ENCODE data around the gene ACO2.
A peak's percentile ranks its signal among the peaks of the same experiment; 100 is the strongest.

ACO2 gene

GRCh38 chr22:41481131-41481830 lies 12.4 kb downstream of the ACO2 start:
- Histone ChIP-seq H3K4me1 (ENCODE audit: control insufficient read depth, insufficient read depth, low read length) (peaks cover 38% of the 10 kb centered on the region), H3K4me3 (ENCODE audit: low read depth, low read length) (peak overlapping the region; percentile 42), H3K36me3 (ENCODE audit: control insufficient read depth, insufficient read depth, low read length) (no peaks in the 10 kb centered on the region), H3K27me3 (ENCODE audit: control insufficient read depth, insufficient read depth, low read length) (no peaks in the 10 kb centered on the region), H3K27ac (ENCODE audit: low read depth, low read length) (peak overlapping the region; percentile 89), H3K9ac (ENCODE audit: low read depth, low read length) (no peak overlapping the region), H3K9me3 (ENCODE audit: control insufficient read depth, insufficient read depth, low read length) (no peaks in the 10 kb centered on the region)

DNA sequence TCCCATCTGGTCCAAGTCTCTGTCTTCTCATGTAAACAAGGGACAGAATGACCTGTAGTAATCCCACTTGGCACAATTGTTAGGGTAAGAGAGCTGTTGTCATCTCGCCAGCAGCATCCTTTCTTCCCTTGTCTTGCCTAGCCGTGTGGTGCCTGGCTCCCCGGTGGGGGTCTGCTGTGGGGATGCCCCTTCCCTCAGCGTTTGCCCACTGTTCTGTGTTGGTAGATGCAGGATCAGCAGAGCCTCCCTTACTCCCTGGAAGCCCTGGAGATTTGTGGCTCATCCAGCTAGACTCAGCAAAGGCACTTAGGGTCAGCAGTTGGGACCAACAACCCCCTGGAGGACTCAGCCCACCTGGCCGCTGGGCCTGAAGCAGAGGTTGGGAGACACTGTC lies 13.0 kb downstream of the ACO2 start:
- no peaks in the 10 kb centered on the region for H3K36me3 ChIP-seq (ENCODE audit: control insufficient read depth, insufficient read depth, low read length)
- H3K9ac ChIP-seq (ENCODE audit: low read depth, low read length): no peak overlapping the region
- H3K4me1 ChIP-seq (ENCODE audit: control insufficient read depth, insufficient read depth, low read length): peaks cover 38% of the 10 kb centered on the region
- no peaks in the 10 kb centered on the region for H3K9me3 ChIP-seq (ENCODE audit: control insufficient read depth, insufficient read depth, low read length)
- peak overlapping the region; percentile 89 for H3K27ac ChIP-seq (ENCODE audit: low read depth, low read length)
- H3K27me3 ChIP-seq (ENCODE audit: control insufficient read depth, insufficient read depth, low read length): no peaks in the 10 kb centered on the region
- peak overlapping the region; percentile 42 for H3K4me3 ChIP-seq (ENCODE audit: low read depth, low read length)

GRCh38 chr22:41482319-41482935 lies 13.5 kb downstream of the ACO2 start:
- Histone ChIP-seq H3K27me3 (ENCODE audit: control insufficient read depth, insufficient read depth, low read length) (no peaks in the 10 kb centered on the region), H3K36me3 (ENCODE audit: control insufficient read depth, insufficient read depth, low read length) (no peaks in the 10 kb centered on the region), H3K9me3 (ENCODE audit: control insufficient read depth, insufficient read depth, low read length) (no peaks in the 10 kb centered on the region), H3K9ac (ENCODE audit: low read depth, low read length) (no peak overlapping the region), H3K27ac (ENCODE audit: low read depth, low read length) (peak overlapping the region; percentile 89), H3K4me1 (ENCODE audit: control insufficient read depth, insufficient read depth, low read length) (peaks cover 42% of the 10 kb centered on the region), H3K4me3 (ENCODE audit: low read depth, low read length) (peak overlapping the region; percentile 42; the same call in 1 of the 2 replicates)

DNA sequence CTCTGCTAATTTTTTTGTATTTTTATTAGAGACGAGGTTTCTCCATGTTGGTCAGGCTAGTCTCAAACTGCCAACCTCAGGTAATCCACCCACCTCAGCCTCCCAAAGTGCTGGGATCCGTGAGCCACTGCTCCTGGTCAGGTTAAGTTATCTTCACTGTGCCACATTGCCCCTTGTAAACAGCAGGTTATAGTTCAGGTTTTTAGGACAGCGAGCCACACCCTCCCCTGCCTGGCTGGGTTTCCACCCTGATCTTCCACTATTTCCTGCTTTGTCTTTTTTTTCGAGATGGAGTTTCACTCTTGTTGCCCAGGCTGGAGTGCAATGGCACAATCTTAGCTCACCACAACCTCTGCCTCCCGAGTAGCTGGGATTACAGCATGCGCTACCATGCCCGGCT lies 16.1 kb downstream of the ACO2 start:
- H3K36me3 ChIP-seq (ENCODE audit: control insufficient read depth, insufficient read depth, low read length): no peaks in the 10 kb centered on the region
- no peaks in the 10 kb centered on the region for H3K9me3 ChIP-seq (ENCODE audit: control insufficient read depth, insufficient read depth, low read length)
- H3K4me3 ChIP-seq (ENCODE audit: low read depth, low read length): no peak overlapping the region
- H3K27me3 ChIP-seq (ENCODE audit: control insufficient read depth, insufficient read depth, low read length): no peaks in the 10 kb centered on the region
- no peak overlapping the region for H3K27ac ChIP-seq (ENCODE audit: low read depth, low read length)
- H3K4me1 ChIP-seq (ENCODE audit: control insufficient read depth, insufficient read depth, low read length): peaks cover 60% of the 10 kb centered on the region
- no peak overlapping the region for H3K9ac ChIP-seq (ENCODE audit: low read depth, low read length)

GRCh38 chr22:41487037-41487935 lies 18.4 kb downstream of the ACO2 start:
- Histone ChIP-seq H3K4me3 (ENCODE audit: low read depth, low read length) (no peak overlapping the region), H3K9me3 (ENCODE audit: control insufficient read depth, insufficient read depth, low read length) (no peaks in the 10 kb centered on the region), H3K27ac (ENCODE audit: low read depth, low read length) (no peak overlapping the region), H3K9ac (ENCODE audit: low read depth, low read length) (no peak overlapping the region), H3K4me1 (ENCODE audit: control insufficient read depth, insufficient read depth, low read length) (peaks cover 54% of the 10 kb centered on the region), H3K27me3 (ENCODE audit: control insufficient read depth, insufficient read depth, low read length) (no peaks in the 10 kb centered on the region), H3K36me3 (ENCODE audit: control insufficient read depth, insufficient read depth, low read length) (no peaks in the 10 kb centered on the region)

- Histone ChIP-seq H3K9me3 (ENCODE audit: control insufficient read depth, insufficient read depth, low read length) (no peaks in the 10 kb centered on the region), H3K27me3 (ENCODE audit: control insufficient read depth, insufficient read depth, low read length) (no peaks in the 10 kb centered on the region), H3K4me3 (ENCODE audit: low read depth, low read length) (no peak overlapping the region), H3K27ac (ENCODE audit: low read depth, low read length) (peak overlapping the region; percentile 51), H3K4me1 (ENCODE audit: control insufficient read depth, insufficient read depth, low read length) (peaks cover 46% of the 10 kb centered on the region), H3K9ac (ENCODE audit: low read depth, low read length) (no peak overlapping the region), H3K36me3 (ENCODE audit: control insufficient read depth, insufficient read depth, low read length) (no peaks in the 10 kb centered on the region)
Observed at GRCh38 chr22:41488076-41488475, 19.2 kb downstream of the ACO2 start.

GRCh38 chr22:41488596-41489385 lies 19.9 kb downstream of the ACO2 start:
- no peak overlapping the region for H3K4me3 ChIP-seq (ENCODE audit: low read depth, low read length)
- no peak overlapping the region for H3K9ac ChIP-seq (ENCODE audit: low read depth, low read length)
- no peaks in the 10 kb centered on the region for H3K36me3 ChIP-seq (ENCODE audit: control insufficient read depth, insufficient read depth, low read length)
- no peaks in the 10 kb centered on the region for H3K27me3 ChIP-seq (ENCODE audit: control insufficient read depth, insufficient read depth, low read length)
- H3K4me1 ChIP-seq (ENCODE audit: control insufficient read depth, insufficient read depth, low read length): peaks cover 45% of the 10 kb centered on the region
- peak overlapping the region; percentile 51 for H3K27ac ChIP-seq (ENCODE audit: low read depth, low read length)
- no peaks in the 10 kb centered on the region for H3K9me3 ChIP-seq (ENCODE audit: control insufficient read depth, insufficient read depth, low read length)

GRCh38 chr22:41491374-41492100 lies 22.6 kb downstream of the ACO2 start:
- Histone ChIP-seq H3K27ac (ENCODE audit: low read depth, low read length) (peak overlapping the region; percentile 29), H3K27me3 (ENCODE audit: control insufficient read depth, insufficient read depth, low read length) (no peaks in the 10 kb centered on the region), H3K4me1 (ENCODE audit: control insufficient read depth, insufficient read depth, low read length) (peaks cover 44% of the 10 kb centered on the region), H3K9ac (ENCODE audit: low read depth, low read length) (no peak overlapping the region), H3K36me3 (ENCODE audit: control insufficient read depth, insufficient read depth, low read length) (peaks cover 3% of the 10 kb centered on the region; the same call in 1 of the 2 replicates), H3K9me3 (ENCODE audit: control insufficient read depth, insufficient read depth, low read length) (no peaks in the 10 kb centered on the region), H3K4me3 (ENCODE audit: low read depth, low read length) (no peak overlapping the region)

GRCh38 chr22:41498303-41498835 lies 29.5 kb downstream of the ACO2 start:
- H3K4me3 ChIP-seq (ENCODE audit: low read depth, low read length): no peak overlapping the region
- no peaks in the 10 kb centered on the region for H3K9me3 ChIP-seq (ENCODE audit: control insufficient read depth, insufficient read depth, low read length)
- no peaks in the 10 kb centered on the region for H3K27me3 ChIP-seq (ENCODE audit: control insufficient read depth, insufficient read depth, low read length)
- H3K27ac ChIP-seq (ENCODE audit: low read depth, low read length): no peak overlapping the region
- no peaks in the 10 kb centered on the region for H3K4me1 ChIP-seq (ENCODE audit: control insufficient read depth, insufficient read depth, low read length)
- H3K9ac ChIP-seq (ENCODE audit: low read depth, low read length): no peak overlapping the region
- peaks cover 34% of the 10 kb centered on the region for H3K36me3 ChIP-seq (ENCODE audit: control insufficient read depth, insufficient read depth, low read length)

Measured in HUES48 (cell line).